Ishikawa (cell line): Measurements from ENCODE around the gene RARS1.

Experiments
- CEBPB ChIP-seq: IDR thresholded peaks from 2 replicates; pipeline ENCODE4 v1.6.1; 2012
- CREB1 ChIP-seq: IDR thresholded peaks from 2 replicates; pipeline ENCODE4 v1.6.1; 2012; ENCODE audit warnings: low read depth
- EGR1 ChIP-seq: IDR thresholded peaks from 2 replicates; pipeline ENCODE4 v1.6.1; 2012
- EP300 ChIP-seq: IDR thresholded peaks from 2 replicates; pipeline ENCODE4 v1.6.1; 2012; ENCODE audit warnings: borderline replicate concordance
- FOXM1 ChIP-seq: IDR thresholded peaks from 2 replicates; pipeline ENCODE4 v1.6.1; 2012; ENCODE audit warnings: low read depth, borderline replicate concordance
- NFIC ChIP-seq: IDR thresholded peaks from 2 replicates; pipeline ENCODE4 v1.6.1; 2012
- RAD21 ChIP-seq: IDR thresholded peaks from 2 replicates; pipeline ENCODE4 v1.6.1; 2012; ENCODE audit warnings: low read depth
- TAF1 ChIP-seq: IDR thresholded peaks from 2 replicates; pipeline ENCODE4 v1.6.1; 2012; ENCODE audit warnings: low read depth, mild to moderate bottlenecking
- TCF12 ChIP-seq: IDR thresholded peaks from 2 replicates; pipeline ENCODE4 v1.6.1; 2012; ENCODE audit warnings: low read depth
- TEAD4 ChIP-seq: IDR thresholded peaks from 2 replicates; pipeline ENCODE4 v1.6.1; 2012
- YY1 ChIP-seq: IDR thresholded peaks from 2 replicates; pipeline ENCODE4 v1.6.1; 2012; ENCODE audit warnings: low read depth
- ZBTB7A ChIP-seq: IDR thresholded peaks from 2 replicates; pipeline ENCODE4 v1.6.1; 2012; ENCODE audit warnings: low read depth
- TF ChIP-seq, protein P1 (sequence below): IDR thresholded peaks from 2 replicates; pipeline ENCODE4 v1.6.1; 2012; ENCODE audit warnings: low read depth, mild to moderate bottlenecking
- TF ChIP-seq, protein P2 (sequence below): IDR thresholded peaks from 2 replicates; pipeline ENCODE4 v1.6.1; 2012
- TF ChIP-seq, protein P3 (sequence below): IDR thresholded peaks from 2 replicates; pipeline ENCODE4 v1.6.1; 2012

The RARS1 gene

DNA sequence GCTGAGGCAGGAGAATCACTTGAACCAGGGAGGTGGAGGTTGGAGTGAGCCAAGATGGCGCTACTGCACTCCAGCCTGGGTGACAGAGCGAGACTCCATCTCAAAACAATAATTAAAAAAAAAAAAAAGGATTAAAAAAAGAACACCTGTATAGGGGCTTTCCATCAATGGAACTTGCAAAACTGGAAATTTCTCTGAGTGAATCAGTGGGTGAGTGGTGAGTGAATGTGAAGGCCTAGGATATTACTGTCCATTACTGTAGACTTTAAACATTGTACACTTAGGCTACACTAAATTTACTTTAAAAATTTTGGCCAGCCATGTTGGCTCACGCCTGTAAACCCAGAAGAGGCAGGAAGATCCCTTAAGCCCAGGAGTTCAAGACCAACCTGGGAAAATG, 5.7 kb upstream of the RARS1 start:
- TF ChIP-seq TEAD4 (no peak), CEBPB (no peak), EP300 (no peak), YY1 (no peak), NFIC (no peak), ZBTB7A (no peak), EGR1 (no peak), TCF12 (no peak), FOXM1 (no peak), RAD21 (no peak), TAF1 (no peak), CREB1 (no peak)
- TF ChIP-seq, protein P1, sequence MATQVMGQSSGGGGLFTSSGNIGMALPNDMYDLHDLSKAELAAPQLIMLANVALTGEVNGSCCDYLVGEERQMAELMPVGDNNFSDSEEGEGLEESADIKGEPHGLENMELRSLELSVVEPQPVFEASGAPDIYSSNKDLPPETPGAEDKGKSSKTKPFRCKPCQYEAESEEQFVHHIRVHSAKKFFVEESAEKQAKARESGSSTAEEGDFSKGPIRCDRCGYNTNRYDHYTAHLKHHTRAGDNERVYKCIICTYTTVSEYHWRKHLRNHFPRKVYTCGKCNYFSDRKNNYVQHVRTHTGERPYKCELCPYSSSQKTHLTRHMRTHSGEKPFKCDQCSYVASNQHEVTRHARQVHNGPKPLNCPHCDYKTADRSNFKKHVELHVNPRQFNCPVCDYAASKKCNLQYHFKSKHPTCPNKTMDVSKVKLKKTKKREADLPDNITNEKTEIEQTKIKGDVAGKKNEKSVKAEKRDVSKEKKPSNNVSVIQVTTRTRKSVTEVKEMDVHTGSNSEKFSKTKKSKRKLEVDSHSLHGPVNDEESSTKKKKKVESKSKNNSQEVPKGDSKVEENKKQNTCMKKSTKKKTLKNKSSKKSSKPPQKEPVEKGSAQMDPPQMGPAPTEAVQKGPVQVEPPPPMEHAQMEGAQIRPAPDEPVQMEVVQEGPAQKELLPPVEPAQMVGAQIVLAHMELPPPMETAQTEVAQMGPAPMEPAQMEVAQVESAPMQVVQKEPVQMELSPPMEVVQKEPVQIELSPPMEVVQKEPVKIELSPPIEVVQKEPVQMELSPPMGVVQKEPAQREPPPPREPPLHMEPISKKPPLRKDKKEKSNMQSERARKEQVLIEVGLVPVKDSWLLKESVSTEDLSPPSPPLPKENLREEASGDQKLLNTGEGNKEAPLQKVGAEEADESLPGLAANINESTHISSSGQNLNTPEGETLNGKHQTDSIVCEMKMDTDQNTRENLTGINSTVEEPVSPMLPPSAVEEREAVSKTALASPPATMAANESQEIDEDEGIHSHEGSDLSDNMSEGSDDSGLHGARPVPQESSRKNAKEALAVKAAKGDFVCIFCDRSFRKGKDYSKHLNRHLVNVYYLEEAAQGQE = no peak
- TF ChIP-seq, protein P2, sequence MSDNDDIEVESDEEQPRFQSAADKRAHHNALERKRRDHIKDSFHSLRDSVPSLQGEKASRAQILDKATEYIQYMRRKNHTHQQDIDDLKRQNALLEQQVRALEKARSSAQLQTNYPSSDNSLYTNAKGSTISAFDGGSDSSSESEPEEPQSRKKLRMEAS = no peak
- TF ChIP-seq, protein P3, sequence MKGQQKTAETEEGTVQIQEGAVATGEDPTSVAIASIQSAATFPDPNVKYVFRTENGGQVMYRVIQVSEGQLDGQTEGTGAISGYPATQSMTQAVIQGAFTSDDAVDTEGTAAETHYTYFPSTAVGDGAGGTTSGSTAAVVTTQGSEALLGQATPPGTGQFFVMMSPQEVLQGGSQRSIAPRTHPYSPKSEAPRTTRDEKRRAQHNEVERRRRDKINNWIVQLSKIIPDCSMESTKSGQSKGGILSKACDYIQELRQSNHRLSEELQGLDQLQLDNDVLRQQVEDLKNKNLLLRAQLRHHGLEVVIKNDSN = no peak

DNA sequence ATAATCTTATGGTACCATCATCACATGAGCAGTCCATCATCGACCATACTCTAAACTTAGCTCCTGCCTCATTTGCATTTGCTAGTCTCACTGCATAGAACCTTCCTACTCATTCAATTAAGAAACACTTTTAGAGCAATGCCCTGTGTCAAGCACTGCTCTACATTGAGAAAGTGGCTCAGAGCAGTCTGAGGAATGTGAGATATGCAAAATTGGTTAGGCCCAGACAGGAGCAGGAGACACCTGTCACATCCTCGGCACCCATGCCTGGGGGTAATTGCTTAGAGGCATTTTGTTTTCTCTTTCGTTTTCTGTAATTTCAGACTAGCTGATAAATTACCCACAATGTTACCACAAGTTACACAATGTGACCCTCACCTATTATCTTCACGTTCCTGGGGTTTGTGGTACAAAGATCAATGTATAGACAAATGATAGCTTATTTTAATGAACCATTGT, 4.9 kb upstream of the RARS1 start:
- TF ChIP-seq NFIC (no peak), EP300 (no peak), TCF12 (no peak), EGR1 (no peak), TEAD4 (no peak), CREB1 (no peak), CEBPB (no peak), ZBTB7A (no peak), FOXM1 (no peak), YY1 (no peak), TAF1 (no peak), RAD21 (no peak)
- TF ChIP-seq, protein P2 = no peak
- TF ChIP-seq, protein P3 = no peak
- TF ChIP-seq, protein P1 = no peak

DNA sequence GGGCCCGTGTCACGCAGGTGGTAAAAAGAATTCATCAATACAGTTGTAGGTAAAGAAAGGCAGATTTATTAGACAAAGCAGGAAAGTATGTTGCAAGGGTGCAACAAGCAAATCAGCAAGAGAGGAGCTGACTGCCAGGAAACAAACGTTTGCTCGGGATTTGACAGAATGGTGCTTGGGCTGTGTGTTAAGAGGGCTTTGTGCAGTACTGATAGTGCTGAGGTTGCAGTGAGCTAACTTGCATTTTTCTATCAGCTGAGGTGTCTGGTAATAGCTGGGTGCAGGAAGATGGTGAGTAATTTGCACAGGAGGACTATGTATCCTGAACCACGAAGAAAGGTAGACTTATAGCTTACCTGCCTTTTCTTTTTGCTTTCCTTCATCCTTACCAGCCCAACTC, 3.9 kb upstream of the RARS1 start:
- TF ChIP-seq TEAD4 = no peak
- no peak for TF ChIP-seq ZBTB7A
- no peak for TF ChIP-seq FOXM1
- TF ChIP-seq EP300 = no peak
- TF ChIP-seq YY1 = no peak
- TF ChIP-seq, protein P2 = no peak
- TF ChIP-seq TCF12 = no peak
- no peak for TF ChIP-seq NFIC
- no peak for TF ChIP-seq CREB1
- no peak for TF ChIP-seq CEBPB

DNA sequence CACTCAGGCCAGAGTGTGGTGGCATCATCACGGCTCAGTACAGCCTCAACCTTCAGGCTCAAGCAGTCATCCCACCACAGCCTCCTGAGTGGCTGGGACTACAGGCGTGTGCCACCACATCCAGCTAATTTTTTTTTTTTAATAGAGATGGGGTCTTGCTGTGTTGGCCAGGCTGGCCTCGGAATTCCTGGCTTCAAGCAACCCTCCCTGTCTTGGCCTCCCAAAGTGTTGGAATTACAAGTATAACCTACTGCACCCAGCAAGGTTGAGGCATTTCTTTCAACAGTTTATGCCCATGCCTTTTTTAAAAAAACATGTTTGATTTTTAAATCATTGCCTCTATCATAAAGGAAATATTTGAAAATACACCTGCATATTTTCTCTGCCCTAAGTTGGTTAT, 2.8 kb downstream of the RARS1 start:
- TF ChIP-seq EP300 (no peak), TAF1 (no peak), RAD21 (no peak), TEAD4 (no peak), EGR1 (no peak), CEBPB (no peak), YY1 (no peak), NFIC (no peak), ZBTB7A (no peak), CREB1 (no peak), FOXM1 (no peak), TCF12 (no peak)
- TF ChIP-seq, protein P2 = no peak
- TF ChIP-seq, protein P1 = no peak
- TF ChIP-seq, protein P3 = no peak
